ENCODE results near the gene MEI4.
"Not testable (repeated sequence)": the region's sequence is repeated elsewhere in the genome, so short reads cannot be mapped to it uniquely, and the experiment has no call there.

The MEI4 gene

GRCh38 chr6:77683515-77683914 is 30.7 kb downstream of the MEI4 start:
- no peak for DNase-seq (ENCODE audit: low spot score)

- no peak for DNase-seq (ENCODE audit: low spot score)
These were observed 34.1 kb downstream of the MEI4 start for GRCh38 chr6:77686931-77687330.

- no peak for DNase-seq (ENCODE audit: low spot score)
These were observed 35.8 kb downstream of the MEI4 start for GRCh38 chr6:77688649-77689048.

GRCh38 chr6:77700095-77700494 is 47.3 kb downstream of the MEI4 start:
- DNase-seq (ENCODE audit: low spot score), result not testable (repeated sequence)

GRCh38 chr6:77707603-77708002 is 54.8 kb downstream of the MEI4 start:
- no peak for DNase-seq (ENCODE audit: low spot score)

- no peak for DNase-seq (ENCODE audit: low spot score)
These were observed 62.7 kb downstream of the MEI4 start for GRCh38 chr6:77715588-77715987.

- no peak for DNase-seq (ENCODE audit: low spot score)
These were observed 63.5 kb downstream of the MEI4 start for GRCh38 chr6:77716311-77716710.

- DNase-seq (ENCODE audit: low spot score), result not testable (repeated sequence)
These were observed 83.2 kb downstream of the MEI4 start for GRCh38 chr6:77736010-77736409.

- no peak for DNase-seq (ENCODE audit: low spot score)
These were observed 87.5 kb downstream of the MEI4 start for GRCh38 chr6:77740380-77740779.

GRCh38 chr6:77752156-77752555 is 99.3 kb downstream of the MEI4 start:
- DNase-seq (ENCODE audit: low spot score), result not testable (repeated sequence)

- DNase-seq (ENCODE audit: low spot score), result no peak
These were observed 109.5 kb downstream of the MEI4 start for GRCh38 chr6:77762386-77762785.

GRCh38 chr6:77763124-77763523 is 110.3 kb downstream of the MEI4 start:
- DNase-seq (ENCODE audit: low spot score), result no peak

GRCh38 chr6:77764364-77764763 is 111.5 kb downstream of the MEI4 start:
- no peak for DNase-seq (ENCODE audit: low spot score)

GRCh38 chr6:77773157-77773822 is 120.5 kb downstream of the MEI4 start:
- DNase-seq (ENCODE audit: low spot score), result no peak

GRCh38 chr6:77774457-77774856 is 121.6 kb downstream of the MEI4 start:
- no peak for DNase-seq (ENCODE audit: low spot score)

GRCh38 chr6:77776441-77776840 is 123.6 kb downstream of the MEI4 start:
- no peak for DNase-seq (ENCODE audit: low spot score)

GRCh38 chr6:77778527-77778926 is 125.7 kb downstream of the MEI4 start:
- no peak for DNase-seq (ENCODE audit: low spot score)

GRCh38 chr6:77786935-77787629 is 134.2 kb downstream of the MEI4 start:
- no peak for DNase-seq (ENCODE audit: low spot score)

- DNase-seq (ENCODE audit: low spot score), result no peak
These were observed 144.3 kb downstream of the MEI4 start for GRCh38 chr6:77796824-77797809.

- no peak for DNase-seq (ENCODE audit: low spot score)
These were observed 159.5 kb downstream of the MEI4 start for GRCh38 chr6:77812304-77812703.

- no peak for DNase-seq (ENCODE audit: low spot score)
These were observed 160.3 kb downstream of the MEI4 start for GRCh38 chr6:77813090-77813489.

- DNase-seq (ENCODE audit: low spot score), result no peak
These were observed 161.3 kb downstream of the MEI4 start for GRCh38 chr6:77814119-77814518.

GRCh38 chr6:77815531-77815930 is 162.7 kb downstream of the MEI4 start:
- no peak for DNase-seq (ENCODE audit: low spot score)
